ENCODE data around the gene LEUTX.
"Not testable (repeated sequence)": the region's sequence is repeated elsewhere in the genome, so short reads cannot be mapped to it uniquely, and the experiment has no call there.

The LEUTX gene, protein sequence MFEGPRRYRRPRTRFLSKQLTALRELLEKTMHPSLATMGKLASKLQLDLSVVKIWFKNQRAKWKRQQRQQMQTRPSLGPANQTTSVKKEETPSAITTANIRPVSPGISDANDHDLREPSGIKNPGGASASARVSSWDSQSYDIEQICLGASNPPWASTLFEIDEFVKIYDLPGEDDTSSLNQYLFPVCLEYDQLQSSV

DNA sequence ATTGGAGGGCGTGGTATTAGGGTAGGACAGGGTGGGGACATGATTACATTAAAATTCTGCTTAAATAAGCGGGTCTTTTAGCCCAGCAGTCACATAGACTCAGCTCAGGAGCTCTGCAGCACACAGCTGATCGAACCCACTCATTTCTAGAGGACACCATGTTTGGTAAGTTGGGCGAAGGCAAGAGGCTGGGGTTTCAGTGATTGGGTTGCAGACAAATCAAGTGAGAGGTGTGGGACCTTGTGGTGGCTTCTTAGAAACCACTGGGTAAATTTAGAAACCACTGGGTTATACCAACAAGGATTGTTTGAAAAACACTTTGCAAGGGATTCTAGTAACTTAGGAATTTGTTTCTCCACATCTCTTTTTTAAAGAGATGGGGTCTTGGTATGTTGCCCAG, at the start of gene LEUTX:
Gene LEUTX (plus strand): TSS at position 92 of the 400 bp plus-strand sequence. CDS start 67 bp downstream, at position 159.
- no peak for FAIRE-seq

DNA sequence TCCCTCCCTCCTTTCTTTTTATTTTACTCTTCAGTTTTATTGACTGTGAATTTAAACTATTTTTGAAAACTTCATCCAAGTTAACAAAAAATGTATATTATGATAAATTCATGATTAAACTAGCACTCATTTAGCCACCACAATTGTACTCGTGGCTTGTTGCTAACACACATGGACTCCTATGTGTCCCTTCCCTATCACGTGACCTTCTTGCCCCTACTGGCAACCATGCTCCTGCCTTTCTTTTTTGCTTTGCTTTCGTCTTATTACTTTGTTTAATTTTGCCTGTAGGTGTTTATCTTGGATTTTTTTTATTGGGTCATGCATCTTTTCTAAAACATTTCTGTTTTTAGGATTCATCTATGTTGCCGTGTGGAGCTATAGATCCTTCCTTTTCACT, 49.1 kb upstream of the LEUTX start:
- no peak for FAIRE-seq

DNA sequence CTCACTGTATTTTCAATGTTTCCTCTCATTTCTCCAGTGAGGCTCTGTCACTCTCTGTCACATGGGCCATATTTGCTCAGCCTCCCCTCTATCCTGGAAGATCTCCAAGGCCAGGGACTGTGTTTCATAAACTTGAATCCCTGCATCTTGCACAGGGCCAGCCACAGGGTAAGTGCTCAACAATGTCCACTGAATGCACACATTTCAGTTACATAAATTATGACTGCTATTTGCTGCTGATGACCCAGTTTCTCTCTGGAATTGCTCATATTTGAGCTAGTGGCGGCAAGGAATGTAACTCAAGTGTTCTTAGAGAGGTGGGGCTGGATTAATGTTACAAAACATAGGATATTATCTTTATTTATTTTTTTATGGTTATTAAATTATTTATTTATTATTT, 47.0 kb upstream of the LEUTX start:
- no peak for FAIRE-seq

DNA sequence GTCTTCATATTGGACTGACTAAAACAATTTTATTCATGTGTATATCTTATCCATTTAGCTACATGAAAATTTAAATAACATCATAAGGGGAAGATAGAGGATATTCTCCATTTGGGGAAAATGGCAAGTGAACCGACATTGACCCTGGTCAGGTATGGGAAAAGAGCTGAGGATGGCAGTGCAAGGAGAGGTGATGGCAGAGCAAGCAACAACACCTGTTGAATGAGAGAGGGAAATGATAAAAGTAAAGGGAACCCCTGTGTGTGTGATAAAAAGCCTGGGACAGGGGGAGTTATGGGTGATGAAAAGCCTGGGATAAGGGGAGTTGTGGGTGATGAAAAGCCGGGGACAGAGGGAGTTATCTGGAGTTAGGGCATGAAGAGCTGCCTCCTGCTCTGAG, 44.8 kb upstream of the LEUTX start:
- no peak for FAIRE-seq

DNA sequence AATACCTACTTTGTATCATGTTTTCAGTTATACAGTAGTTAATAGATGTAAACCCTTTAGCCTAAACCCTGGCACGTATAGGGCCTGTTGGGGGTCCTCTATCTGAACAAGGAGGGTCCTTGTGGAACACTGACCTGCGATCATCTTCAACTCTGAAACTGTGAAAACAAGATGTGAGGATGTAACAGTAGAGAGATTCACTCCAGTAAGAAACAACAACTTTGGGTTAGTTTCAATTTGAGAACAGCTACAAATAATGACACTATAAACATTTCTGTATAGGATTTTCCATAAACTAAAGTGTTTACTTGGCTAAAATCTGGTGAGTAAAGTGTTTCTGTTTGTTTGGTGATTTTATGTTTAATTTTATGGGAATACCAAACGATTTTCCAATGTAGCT, 43.0 kb upstream of the LEUTX start:
- FAIRE-seq: no peak

DNA sequence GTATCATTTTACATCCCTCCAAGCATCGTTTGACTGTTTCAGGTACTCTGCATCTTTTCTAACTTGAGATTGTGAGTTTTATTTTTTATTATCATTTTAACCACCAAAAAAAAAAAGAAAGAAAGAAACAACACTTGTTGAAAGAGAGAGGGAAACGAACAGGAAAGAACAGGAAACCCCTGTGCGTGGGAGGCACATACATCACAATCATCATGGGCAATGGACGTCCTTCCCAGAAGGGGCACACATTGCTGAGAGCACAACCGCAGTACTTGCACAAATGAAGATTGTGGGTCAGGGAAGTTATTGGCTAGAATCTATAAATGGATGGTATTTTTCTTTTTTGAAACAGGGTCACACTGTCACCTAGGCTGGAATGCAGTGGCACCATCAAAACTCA, 42.6 kb upstream of the LEUTX start:
- FAIRE-seq: no peak

DNA sequence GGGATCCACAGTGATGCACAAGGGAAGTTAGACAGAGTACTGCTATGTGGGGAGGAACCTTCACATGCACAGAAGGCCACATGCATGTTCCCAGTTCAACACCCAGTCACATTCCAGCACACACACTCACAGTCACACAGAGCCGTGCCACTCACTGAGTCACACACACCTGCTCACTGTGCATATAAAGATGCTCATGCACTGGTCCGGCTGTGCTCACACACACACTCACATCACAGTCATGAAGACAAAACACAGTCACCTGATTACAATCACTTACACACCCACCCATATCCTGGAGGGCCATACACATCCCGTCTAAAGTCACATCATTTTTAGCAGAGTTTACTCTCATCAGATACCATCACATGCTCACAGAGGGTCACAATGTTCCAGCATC, 41.3 kb upstream of the LEUTX start:
- no peak for FAIRE-seq

DNA sequence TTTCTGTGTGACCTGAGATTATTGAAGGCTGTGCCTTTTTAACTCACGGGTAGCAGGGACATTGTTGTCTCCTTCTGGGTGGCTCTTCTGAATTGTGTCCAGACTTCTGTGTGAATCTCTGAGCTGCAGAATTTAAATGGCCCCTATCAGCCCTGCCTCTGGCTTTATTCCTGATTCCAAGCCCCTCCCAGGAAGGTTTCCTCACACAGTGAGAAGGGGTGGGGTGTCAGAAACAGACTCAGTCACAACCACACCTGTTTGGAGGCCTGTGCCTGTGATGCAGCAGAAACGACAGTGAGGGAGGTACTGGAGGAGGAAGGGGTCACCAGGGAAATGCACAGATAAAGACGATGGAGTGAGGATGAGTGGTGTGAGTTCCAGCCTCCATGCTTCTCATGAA, 40.8 kb upstream of the LEUTX start, which contains the start of gene CLC:
Gene CLC (minus strand): TSS at position 139 of the 400 bp plus-strand sequence. CDS start 77 bp downstream, at position 62.
- FAIRE-seq: no peak

DNA sequence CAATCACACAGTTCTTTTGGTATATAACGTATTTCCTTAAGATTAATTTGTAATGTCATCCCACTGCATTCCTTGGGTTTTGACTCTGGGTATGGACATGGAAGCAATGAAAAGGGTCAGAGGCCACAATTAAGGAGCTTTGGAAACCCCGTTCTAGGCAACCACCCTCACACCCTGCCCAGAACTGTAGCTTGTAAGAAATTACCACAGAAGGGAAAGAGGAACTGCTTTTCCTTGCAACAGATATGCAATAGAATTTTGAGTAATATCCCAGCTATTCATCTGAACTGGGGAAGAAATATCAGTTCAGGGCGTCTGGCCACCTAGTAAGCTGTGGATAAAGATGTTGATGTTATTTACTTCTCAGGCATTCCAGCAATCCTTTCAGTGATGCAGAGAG, 39.8 kb upstream of the LEUTX start:
- no peak for FAIRE-seq

DNA sequence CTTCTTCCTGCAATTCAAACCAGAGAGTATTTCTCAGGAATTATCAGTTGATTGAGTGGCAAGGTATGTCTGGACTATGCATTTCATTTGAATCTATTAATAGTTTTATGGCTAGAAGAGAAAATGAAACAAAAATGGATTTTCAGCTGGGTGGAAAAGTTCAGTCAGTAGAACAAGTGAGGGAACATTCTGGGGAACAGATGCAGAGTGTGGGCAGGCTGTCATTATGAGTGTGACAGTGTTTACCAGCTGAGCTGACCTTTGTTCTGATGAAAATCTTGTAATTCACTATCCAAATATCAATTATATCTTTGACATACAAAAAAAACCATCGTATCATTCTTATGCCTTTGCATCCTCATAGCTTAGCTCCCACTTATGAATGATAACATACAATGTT, 38.3 kb upstream of the LEUTX start:
- no peak for FAIRE-seq

DNA sequence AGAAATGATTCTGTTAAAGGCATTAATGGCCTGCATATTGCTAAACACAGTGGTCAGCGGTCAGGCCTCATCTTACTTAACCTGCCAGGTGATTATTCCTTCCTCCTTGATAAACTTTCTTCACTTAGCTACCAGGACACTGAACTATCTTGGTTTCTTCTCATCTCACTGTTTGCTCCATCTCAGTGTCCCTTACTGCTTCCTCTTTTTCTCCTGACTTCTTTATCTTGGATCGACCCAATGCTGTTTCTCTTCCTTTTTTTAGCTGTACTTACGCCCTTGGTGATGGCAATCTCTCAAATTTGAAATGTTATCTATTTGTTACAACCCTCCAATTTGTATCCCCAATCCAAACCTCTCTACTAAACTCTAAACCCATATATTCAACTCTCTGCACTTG, 33.0 kb upstream of the LEUTX start:
- FAIRE-seq: no peak

DNA sequence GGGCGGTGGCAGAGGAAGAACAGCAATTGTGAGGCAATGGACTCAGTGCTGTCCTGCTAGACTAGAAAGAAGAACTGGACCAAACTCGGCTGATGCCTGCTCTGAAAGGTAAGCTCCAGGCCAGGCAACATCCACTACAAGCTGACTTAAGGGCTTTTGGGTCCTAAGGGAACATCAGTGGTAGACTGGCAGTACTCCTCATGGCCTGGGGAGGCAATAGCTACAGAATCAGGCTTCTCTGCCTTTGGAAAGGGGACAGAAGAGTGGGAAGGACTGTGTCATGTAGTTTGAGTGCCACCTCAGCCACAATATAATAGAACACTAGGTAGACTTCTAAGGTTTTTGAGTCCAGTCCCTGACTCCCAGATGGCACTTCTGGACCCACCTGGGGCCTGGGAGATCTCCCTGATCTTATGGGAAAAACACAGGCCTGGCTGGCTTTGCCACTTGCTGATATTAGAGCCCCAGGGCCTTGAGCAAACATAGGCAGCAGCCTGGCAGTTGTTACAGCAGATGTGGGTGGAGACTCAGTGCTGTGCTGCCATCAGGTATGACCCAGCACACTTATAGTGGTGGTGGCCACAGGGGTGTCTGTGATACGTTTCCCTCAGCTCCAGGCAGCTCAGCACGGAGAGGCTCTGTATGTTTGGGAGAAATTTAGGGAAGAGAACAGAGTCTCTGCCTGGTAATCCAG, 31.7 kb upstream of the LEUTX start:
- FAIRE-seq: no peak

DNA sequence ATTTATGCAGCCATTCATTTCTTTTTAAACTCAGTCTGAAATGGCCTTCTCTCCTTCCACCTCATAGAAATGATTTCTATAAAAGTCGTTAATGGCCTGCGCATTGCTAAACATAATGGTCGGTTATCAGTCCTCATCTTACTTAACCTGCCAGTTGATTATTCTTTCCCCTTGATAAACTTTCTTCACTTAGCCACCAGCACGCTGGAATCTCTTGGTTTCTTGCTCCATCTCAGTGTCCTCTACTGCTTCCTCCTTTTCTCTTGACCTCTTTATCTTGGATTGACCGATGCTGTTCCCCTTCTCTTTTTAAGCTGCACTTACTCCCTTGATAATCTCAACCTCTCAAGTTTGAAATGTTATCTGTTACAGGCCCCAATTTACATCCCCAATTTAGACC, 28.7 kb upstream of the LEUTX start:
- FAIRE-seq: no peak

DNA sequence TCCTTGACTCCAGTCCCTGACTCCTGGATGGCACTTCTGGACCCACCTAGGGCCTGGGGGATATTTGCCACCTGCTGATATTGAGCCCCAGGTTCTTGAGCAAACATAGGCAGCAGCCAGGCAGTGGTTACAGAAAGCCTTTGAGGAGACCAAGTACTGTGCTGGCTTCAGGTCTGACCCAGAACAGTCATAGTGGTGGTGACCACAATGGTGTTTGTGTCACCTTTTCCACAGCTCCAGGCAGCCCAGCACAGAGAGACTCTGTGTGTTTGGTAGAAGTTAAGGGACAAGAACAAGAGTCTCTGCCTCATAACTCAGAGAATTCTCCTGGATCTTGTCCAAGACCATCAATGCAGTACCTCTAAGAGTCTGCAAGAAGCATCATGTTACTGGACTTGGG, 26.3 kb upstream of the LEUTX start:
- FAIRE-seq: no peak

DNA sequence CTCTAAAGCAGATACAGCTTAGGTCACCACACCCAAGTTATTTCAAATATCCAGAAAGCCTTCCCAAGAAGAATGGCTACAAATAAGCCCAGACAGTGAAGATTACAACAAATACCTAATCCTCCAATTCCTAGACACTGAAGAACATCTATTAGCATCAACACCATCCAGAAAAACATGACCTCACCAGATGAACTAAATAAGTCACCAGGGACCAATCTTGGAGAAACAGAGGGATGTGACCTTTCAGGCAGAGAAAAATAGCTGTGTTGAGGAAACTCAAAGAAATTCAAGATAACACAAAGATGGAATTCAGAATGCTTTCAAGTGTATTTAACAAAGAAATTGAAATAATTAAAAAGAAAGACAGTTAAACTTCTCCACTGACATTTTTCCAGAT, 25.9 kb upstream of the LEUTX start:
- no peak for FAIRE-seq

DNA sequence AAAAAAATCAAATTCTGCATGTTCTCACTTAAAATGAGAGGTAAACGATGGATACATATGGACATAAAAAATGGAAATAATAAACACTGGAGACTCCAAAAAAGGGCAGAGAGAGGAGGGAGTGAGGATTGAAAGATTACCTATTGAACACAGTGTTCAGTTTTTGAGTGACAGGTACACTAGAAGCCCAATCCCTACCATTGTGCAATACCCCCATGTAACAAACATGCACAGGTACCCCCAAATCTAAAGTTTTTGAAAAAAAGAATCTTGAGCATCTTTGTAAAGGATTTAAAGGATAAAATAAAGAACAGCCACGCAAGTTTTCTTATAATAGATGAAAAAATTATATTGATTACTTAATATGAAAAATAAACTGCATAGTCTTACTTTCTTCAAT, 24.1 kb upstream of the LEUTX start:
- FAIRE-seq: no peak

DNA sequence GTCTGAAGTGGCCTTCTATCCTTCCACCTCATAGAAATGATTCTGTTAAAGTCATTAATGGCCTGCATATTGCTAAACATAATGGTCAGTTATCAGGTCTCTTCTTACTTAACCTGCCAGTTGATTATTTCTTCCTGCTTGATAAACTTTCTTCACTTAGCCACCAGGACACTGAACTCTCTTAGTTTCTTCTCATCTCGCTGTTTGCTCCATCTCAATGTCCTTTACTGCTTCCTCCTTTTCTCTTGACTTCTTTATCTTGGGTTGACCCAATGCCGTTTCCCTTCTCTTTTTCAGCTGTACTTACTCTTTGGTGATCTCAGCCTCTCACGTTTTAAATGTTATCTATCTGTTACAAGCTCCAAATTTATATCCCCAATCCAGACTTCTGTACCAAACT, 23.7 kb upstream of the LEUTX start:
- FAIRE-seq: no peak

DNA sequence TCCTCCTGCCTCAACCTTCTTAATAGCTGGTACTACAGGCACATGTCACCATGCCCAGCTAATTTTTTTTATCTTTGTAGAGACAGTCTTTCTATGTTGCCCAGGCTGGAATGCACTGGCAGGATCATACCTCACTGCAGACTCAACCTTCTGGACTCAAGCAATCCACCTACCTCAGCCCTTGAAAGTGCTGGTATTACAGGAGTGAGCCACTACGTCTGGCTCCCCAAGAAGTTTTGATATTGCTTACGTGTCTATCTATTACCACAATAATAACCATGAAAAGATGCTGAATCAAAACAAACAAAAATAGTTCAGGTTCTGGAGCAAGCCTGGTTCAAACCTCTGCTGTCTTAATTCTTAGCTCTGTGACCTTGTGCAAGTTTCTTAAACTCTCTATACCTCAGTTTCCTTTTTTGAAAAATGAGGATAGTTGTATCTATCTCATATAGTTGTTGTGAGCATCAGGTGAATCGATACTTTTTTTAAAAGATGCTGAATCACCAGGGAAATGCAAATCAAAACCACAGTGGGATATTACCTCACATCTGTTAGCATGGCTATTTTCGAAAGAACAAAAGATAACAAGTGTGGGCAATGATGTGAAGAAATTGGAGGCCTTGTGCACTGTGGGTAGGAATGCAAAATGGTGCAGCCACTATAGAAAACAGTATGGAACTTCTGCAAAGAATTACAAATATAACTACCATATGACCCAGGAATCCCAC, 19.0 kb upstream of the LEUTX start:
- FAIRE-seq: no peak

DNA sequence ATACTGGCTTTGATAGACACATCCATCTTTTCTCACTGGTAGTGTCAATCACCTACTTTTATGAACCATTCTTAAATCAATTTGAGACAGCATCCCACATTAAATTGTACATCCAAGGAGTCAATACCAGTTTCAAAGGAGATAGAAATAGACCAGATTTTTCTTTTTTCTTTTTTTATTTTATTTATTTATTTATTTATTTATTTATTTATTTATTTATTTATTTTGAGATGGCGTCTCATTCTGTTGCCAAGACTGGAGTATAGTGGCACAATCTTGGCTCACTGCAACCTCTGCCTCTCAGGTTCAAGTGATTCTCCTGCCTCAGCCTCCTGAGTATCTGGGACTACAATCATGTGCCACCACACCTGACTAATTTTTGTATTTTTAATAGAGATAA, 16.8 kb upstream of the LEUTX start:
- FAIRE-seq: not testable (repeated sequence)

DNA sequence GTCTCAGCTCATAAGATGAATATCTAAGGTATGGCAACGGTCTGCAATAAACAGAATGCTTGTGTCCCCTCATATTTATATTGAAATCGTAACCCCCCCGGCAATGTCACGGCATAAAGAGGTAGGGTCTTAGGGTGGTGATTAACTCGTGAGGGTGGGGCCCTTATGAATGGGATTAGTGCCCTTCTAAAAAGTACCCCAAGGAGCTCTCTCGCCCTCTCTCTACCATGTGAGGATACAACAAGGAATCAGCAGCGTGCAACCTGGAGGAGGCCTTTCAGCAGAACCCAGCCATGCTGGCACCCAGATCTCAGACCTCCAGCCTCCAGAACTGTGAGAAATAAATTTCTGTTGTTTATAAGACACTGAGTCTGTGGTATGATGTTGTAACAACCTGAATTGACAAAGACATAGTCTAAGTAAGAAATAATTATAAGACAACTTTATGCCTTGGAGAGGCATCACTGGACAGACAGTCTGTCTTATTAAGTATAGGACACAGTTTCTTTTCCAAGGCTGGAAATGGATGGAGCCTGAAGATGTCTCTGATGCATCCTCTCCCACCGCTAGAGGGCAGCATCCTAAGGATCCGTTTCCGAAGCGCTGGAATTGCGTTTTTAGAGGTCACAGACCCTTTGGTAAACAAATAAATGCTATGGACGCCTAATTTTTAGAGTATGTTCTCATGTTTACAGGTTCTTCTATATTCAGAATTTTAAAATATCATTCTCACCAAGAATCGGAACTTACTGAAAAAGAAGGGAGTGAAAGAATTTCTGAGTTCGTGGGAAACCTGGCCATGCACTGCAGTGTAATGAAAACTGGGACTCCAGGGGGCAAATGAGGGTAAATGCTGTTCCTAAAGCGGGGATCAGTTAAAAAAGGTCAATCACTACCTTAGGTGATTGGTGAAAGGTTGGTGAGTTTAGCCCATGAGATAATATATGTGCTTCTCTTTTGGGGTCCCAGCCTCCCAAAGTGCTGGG, 13.3 kb upstream of the LEUTX start:
- no peak for FAIRE-seq

DNA sequence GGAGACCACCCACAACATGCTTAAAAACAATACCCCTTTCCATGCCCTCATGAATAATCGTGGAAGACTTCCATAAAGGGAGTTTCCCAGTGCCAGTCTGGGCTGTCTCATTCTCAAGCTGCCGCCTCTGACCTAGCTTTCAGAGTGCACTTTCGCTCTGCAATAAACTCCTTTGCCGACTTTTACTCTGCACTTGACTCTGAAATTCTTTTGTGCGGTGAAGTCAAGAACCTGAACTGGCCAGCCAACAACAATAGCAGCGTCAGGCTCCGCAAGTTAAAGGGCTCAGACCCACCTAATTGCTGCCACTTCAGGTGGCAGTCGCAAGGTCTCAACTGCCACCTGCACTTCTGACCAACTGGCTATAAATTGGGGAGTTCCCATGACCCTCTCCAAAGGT, 10.3 kb upstream of the LEUTX start:
- FAIRE-seq: no peak

DNA sequence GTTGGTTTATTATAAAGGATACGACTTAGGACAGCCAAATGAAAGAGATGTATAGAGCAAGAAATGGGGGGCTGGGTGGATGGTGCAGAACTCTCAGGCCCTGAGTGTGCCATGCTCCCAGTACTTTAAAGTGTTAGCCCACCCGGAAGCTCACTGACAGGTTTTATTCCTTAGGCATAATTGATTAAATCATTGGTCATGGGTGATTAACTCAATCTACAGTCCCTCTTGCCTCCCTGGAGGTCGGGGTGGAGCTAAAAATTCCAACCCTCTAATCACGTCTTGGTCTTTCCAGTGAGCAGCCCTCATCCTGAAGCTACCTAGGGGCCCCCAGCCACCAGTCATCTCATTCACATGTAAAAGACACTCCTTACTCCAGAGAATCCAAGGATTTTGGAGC, 9.9 kb upstream of the LEUTX start:
- no peak for FAIRE-seq

DNA sequence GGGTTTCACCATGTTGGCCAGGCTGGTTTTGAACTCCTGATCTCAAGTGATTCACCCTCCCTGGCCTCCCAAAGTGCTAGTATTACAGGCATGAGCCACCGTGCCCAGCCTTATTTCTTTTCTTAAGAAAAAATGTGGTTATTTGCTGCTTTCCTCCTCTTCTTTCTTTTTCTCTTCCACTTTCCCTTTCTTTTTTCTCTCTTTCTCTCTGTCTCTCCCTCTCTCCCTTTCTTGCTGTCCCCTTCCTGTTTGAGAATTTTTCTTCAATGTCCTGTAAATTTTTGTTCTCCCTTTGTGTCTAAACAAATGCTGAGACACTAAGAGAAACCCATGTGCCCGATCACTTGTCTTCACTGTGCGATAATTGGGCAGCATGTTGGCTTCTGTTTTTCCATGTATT, 2.2 kb downstream of the LEUTX start:
- no peak for FAIRE-seq

Measured in A204.1 (cell line).